Measurements from ENCODE around the gene KLK10. TPM values are rescaled to one million over a fixed set of nuclear protein-coding genes. Genes with fewer than 3 reads are reported as not detected.

KLK10 gene
- total and polyA plus RNA-seq, 10 of the 15 experiments (the other 5 are each of a cell fraction or from before 2014, with no cell fraction given): not detected

GRCh38 chr19:51064534-51065220 is 45.2 kb upstream of the KLK10 start, which contains the start of gene KLK13:
Gene KLK13 (minus strand): TSS chr19:51065092. CDS start chr19:51065067, 25 bp downstream.
- no peak within 1 kb of the TSS for H3K4me3 ChIP-seq
- ChIA-PET POLR2A (no interaction called here), RAD21 (ENCODE audit: unreplicated experiment) (no interaction called here), CTCF (no interaction called here), SMC1A (ENCODE audit: uncharacterized antibody, unreplicated experiment) (no interaction called here)
- WGBS (ENCODE audit: insufficient coverage, insufficient replicate concordance, low lambda C conversion rate, missing lambda C conversion rate): 43% methylated on average over 17 of the region's 38 CpGs
- no peaks in the 10 kb centered on the region for H4K20me1 ChIP-seq (ENCODE audit: control insufficient read depth, insufficient read depth)
- H2AFZ ChIP-seq (ENCODE audit: control insufficient read depth, low read depth, low read length): no peak within 1 kb of the TSS
- no peak for FAIRE-seq
- no peaks in the 10 kb centered on the region; a peak in 1 of 4 replicates for H3K27me3 ChIP-seq (replicated peaks in 1 of 2; ENCODE audit: control insufficient read depth in 2 of 2, insufficient read depth in 2 of 2, low read length in 1 of 2)
- in situ Hi-C loops (cut with MboI): no loop called here
- intact Hi-C loops (cut with micrococcal nuclease; ENCODE audit: unreplicated experiment): no loop called here
- H3K9me3 ChIP-seq (replicated peaks; ENCODE audit: control insufficient read depth, insufficient read depth, low read length): no peaks in the 10 kb centered on the region
- no TSS peak for BruUV-seq (replicated peaks)
- TF ChIP-seq HCFC1 (IDR thresholded peaks at IDR 0.05; ENCODE audit: low read length) (no peak), ATF7 (IDR thresholded peaks at IDR 0.05; ENCODE audit: low read depth) (no peak), ZBTB4 (CRISPR knock-in tag; IDR thresholded peaks at IDR 0.05) (no peak), EGR1 (IDR thresholded peaks at IDR 0.05; ENCODE audit: borderline replicate concordance in 1 of 2, low read depth in 2 of 2, low read length in 2 of 2) (peak in 1 of 2 experiments; percentile 13; a peak in 1 of 3 replicates), ZNF592 (IDR thresholded peaks at IDR 0.05) (no peak)
- no peak within 1 kb of the TSS for H3K9ac ChIP-seq (ENCODE audit: control insufficient read depth, insufficient read depth, low read length)
- DNase-seq (ENCODE audit: low read depth, low spot score): no peak
- H3K27ac ChIP-seq (ENCODE audit: control insufficient read depth, insufficient read depth): no peak within 1 kb of the TSS
- H3K36me3 ChIP-seq (ENCODE audit: control insufficient read depth in 2 of 2, insufficient read depth in 2 of 2, low read length in 1 of 2): no peaks in the 10 kb centered on the region
- H3K79me2 ChIP-seq (ENCODE audit: control insufficient read depth, insufficient read depth, low read length): no peaks in the 10 kb centered on the region
- no peak within 1 kb of the TSS for H3K4me2 ChIP-seq (ENCODE audit: control insufficient read depth, insufficient read depth)
- ATAC-seq: no peak
- H3K4me1 ChIP-seq (ENCODE audit: control insufficient read depth, insufficient read depth, low read length): no peaks in the 10 kb centered on the region

Data from GM12878 (cell line).